GM19455 (cell line): ENCODE data around the gene FZD2.
"Not testable (repeated sequence)": the region's sequence is repeated elsewhere in the genome, so short reads cannot be mapped to it uniquely, and the experiment has no call there.

Experiments used
- ATAC-seq: cut with Tn5 transposase; IDR thresholded peaks from one replicate; pipeline ENCODE4 v1.9.1; 2021; ENCODE audit not compliant: unreplicated experiment

The FZD2 gene

GRCh38 chr17:44546671-44547606, 10.3 kb upstream of the FZD2 start:
- no peak for ATAC-seq

GRCh38 chr17:44547625-44548267, 9.5 kb upstream of the FZD2 start:
- no peak for ATAC-seq

GRCh38 chr17:44548376-44549230, 8.7 kb upstream of the FZD2 start:
- no peak for ATAC-seq

- no peak for ATAC-seq
These were observed 7.6 kb upstream of the FZD2 start for GRCh38 chr17:44549686-44550085.

- ATAC-seq = no peak
These were observed 4.9 kb upstream of the FZD2 start for GRCh38 chr17:44552361-44552760.

- ATAC-seq = no peak
These were observed 2.2 kb upstream of the FZD2 start for GRCh38 chr17:44555099-44555498.

GRCh38 chr17:44556166-44556831, 985 bp upstream of the FZD2 start:
- no peak for ATAC-seq

- no peak for ATAC-seq
These were observed 484 bp downstream of the FZD2 start for GRCh38 chr17:44557651-44558285.

- ATAC-seq = no peak
These were observed 1.0 kb downstream of the FZD2 start for GRCh38 chr17:44558334-44558709.

GRCh38 chr17:44558710-44559633, 1.7 kb downstream of the FZD2 start:
- ATAC-seq = no peak

- no peak for ATAC-seq
These were observed 2.6 kb downstream of the FZD2 start for GRCh38 chr17:44559634-44560554.

- no peak for ATAC-seq
These were observed 3.9 kb downstream of the FZD2 start for GRCh38 chr17:44561237-44561623.

- ATAC-seq = no peak
These were observed 7.1 kb downstream of the FZD2 start for GRCh38 chr17:44564429-44564828.

- no peak for ATAC-seq
These were observed 8.7 kb downstream of the FZD2 start for GRCh38 chr17:44565866-44566443.

GRCh38 chr17:44568311-44568944, 11.1 kb downstream of the FZD2 start:
- ATAC-seq = not testable (repeated sequence)

- ATAC-seq = no peak
These were observed 11.9 kb downstream of the FZD2 start for GRCh38 chr17:44568945-44569858.
